ENCODE results near the gene PRDM5.

PRDM5 gene

GRCh38 chr4:120929847-120930246, 7.3 kb upstream of the PRDM5 start:
- no peak overlapping the region for H3K4me2 ChIP-seq (ENCODE audit: low read length)
- no peaks in the 10 kb centered on the region for H3K79me2 ChIP-seq
- no peaks in the 10 kb centered on the region for H3K9me3 ChIP-seq (ENCODE audit: control insufficient read depth, low read length)
- no peaks in the 10 kb centered on the region for H3K4me1 ChIP-seq
- no peaks in the 10 kb centered on the region for H3K36me3 ChIP-seq (ENCODE audit: control insufficient read depth, insufficient read depth, low read length)
- no peak overlapping the region for H3K9ac ChIP-seq
- H3K27me3 ChIP-seq (ENCODE audit: control insufficient read depth, insufficient read depth, low read length) = no peaks in the 10 kb centered on the region
- H3K4me3 ChIP-seq (ENCODE audit: low read depth, low read length) = no peak overlapping the region
- no peak overlapping the region for H2AFZ ChIP-seq
- no peak for TF ChIP-seq CTCF (IDR thresholded peaks at IDR 0.05)
- H3K27ac ChIP-seq = no peak overlapping the region

- Histone ChIP-seq H3K4me1 (no peaks in the 10 kb centered on the region), H3K4me3 (ENCODE audit: low read depth, low read length) (no peak overlapping the region), H3K27ac (no peak overlapping the region), H3K79me2 (no peaks in the 10 kb centered on the region), H2AFZ (no peak overlapping the region), H3K9me3 (ENCODE audit: control insufficient read depth, low read length) (no peaks in the 10 kb centered on the region), H3K27me3 (ENCODE audit: control insufficient read depth, insufficient read depth, low read length) (no peaks in the 10 kb centered on the region), H3K9ac (no peak overlapping the region), H3K4me2 (ENCODE audit: low read length) (no peak overlapping the region), H3K36me3 (ENCODE audit: control insufficient read depth, insufficient read depth, low read length) (no peaks in the 10 kb centered on the region)
- no peak for TF ChIP-seq CTCF (IDR thresholded peaks at IDR 0.05)
Measured at GRCh38 chr4:120927801-120928409, 5.4 kb upstream of the PRDM5 start.

- Histone ChIP-seq H3K36me3 (ENCODE audit: control insufficient read depth, insufficient read depth, low read length) (no peaks in the 10 kb centered on the region), H3K79me2 (no peaks in the 10 kb centered on the region), H3K4me1 (no peaks in the 10 kb centered on the region), H3K9me3 (ENCODE audit: control insufficient read depth, low read length) (no peaks in the 10 kb centered on the region), H3K4me3 (ENCODE audit: low read depth, low read length) (no peak overlapping the region), H3K27me3 (ENCODE audit: control insufficient read depth, insufficient read depth, low read length) (no peaks in the 10 kb centered on the region), H3K27ac (no peak overlapping the region), H3K4me2 (ENCODE audit: low read length) (no peak overlapping the region), H2AFZ (no peak overlapping the region), H3K9ac (no peak overlapping the region)
- no peak for TF ChIP-seq CTCF (IDR thresholded peaks at IDR 0.05)
Measured at GRCh38 chr4:120926358-120927025, 4.0 kb upstream of the PRDM5 start.

GRCh38 chr4:120924931-120925330, 2.4 kb upstream of the PRDM5 start:
- Histone ChIP-seq H3K4me3 (ENCODE audit: low read depth, low read length) (no peak overlapping the region), H3K36me3 (ENCODE audit: control insufficient read depth, insufficient read depth, low read length) (no peaks in the 10 kb centered on the region), H3K9ac (no peak overlapping the region), H3K27ac (no peak overlapping the region), H3K27me3 (ENCODE audit: control insufficient read depth, insufficient read depth, low read length) (no peaks in the 10 kb centered on the region), H2AFZ (no peak overlapping the region), H3K79me2 (peaks cover 2% of the 10 kb centered on the region), H3K4me2 (ENCODE audit: low read length) (no peak overlapping the region), H3K9me3 (ENCODE audit: control insufficient read depth, low read length) (no peaks in the 10 kb centered on the region), H3K4me1 (no peaks in the 10 kb centered on the region)
- TF ChIP-seq CTCF (IDR thresholded peaks at IDR 0.05) = no peak

GRCh38 chr4:120923207-120923522, 639 bp upstream of the PRDM5 start:
- H3K27ac ChIP-seq = peak overlapping the region; percentile 83
- H3K36me3 ChIP-seq (ENCODE audit: control insufficient read depth, insufficient read depth, low read length) = no peaks in the 10 kb centered on the region
- H3K27me3 ChIP-seq (ENCODE audit: control insufficient read depth, insufficient read depth, low read length) = no peaks in the 10 kb centered on the region
- H3K79me2 ChIP-seq = peaks cover 2% of the 10 kb centered on the region
- H3K4me3 ChIP-seq (ENCODE audit: low read depth, low read length) = peak overlapping the region; percentile 57
- peak overlapping the region; percentile 86 for H2AFZ ChIP-seq
- H3K4me2 ChIP-seq (ENCODE audit: low read length) = peak overlapping the region; percentile 72
- no peak for TF ChIP-seq CTCF (IDR thresholded peaks at IDR 0.05)
- peaks cover 4% of the 10 kb centered on the region for H3K4me1 ChIP-seq
- H3K9ac ChIP-seq = no peak overlapping the region
- no peaks in the 10 kb centered on the region for H3K9me3 ChIP-seq (ENCODE audit: control insufficient read depth, low read length)
